ENCODE measurements around the gene LELP1. TPM values are rescaled to one million over a fixed set of nuclear protein-coding genes. Genes with fewer than 3 reads are reported as not detected.

LELP1 gene
- total and polyA plus RNA-seq, 2 donors (not counting 3 experiments of a cell fraction or from before 2014, with no cell fraction given) = not detected

DNA sequence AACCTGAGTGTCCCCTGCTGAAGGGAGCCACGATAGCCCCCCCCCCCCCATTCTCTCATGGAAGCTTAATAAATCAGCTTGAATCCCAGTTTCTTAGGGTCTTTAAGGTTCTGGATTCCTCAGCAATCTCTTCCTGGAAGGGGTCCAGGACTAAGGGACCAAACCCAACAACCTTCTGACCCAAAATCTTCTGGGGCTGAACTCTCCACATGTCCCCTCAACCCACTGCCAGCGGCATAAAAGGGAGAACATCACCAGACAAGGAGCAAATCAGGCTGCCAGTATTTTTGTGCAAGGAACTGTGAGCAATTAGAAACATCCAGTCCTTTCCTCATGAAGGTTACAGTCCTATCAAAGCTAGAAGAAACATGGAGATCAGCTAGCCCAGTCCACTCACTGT lies 43.6 kb downstream of the LELP1 start:
- H2AFZ ChIP-seq (ENCODE audit: low read depth, low read length) = no peak overlapping the region
- no peak overlapping the region for H3K4me2 ChIP-seq (ENCODE audit: insufficient read depth, low read length)
- H3K9ac ChIP-seq (replicated peaks; ENCODE audit: extremely low read depth, insufficient read depth, low read length) = no peak overlapping the region
- no peaks in the 10 kb centered on the region for H3K9me3 ChIP-seq (replicated peaks; ENCODE audit: control insufficient read depth, insufficient read depth, low read length)
- ChIA-PET CTCF (no interaction called here), POLR2A (no interaction called here)
- no peak for TF ChIP-seq EZH2 (IDR thresholded peaks at IDR 0.05; ENCODE audit: borderline replicate concordance, low read depth, low read length, severe bottlenecking)
- TF ChIP-seq POLR2AphosphoS5 (IDR thresholded peaks at IDR 0.05; ENCODE audit: insufficient read depth, low read depth, low read length) = no peak
- TF ChIP-seq, protein P1, sequence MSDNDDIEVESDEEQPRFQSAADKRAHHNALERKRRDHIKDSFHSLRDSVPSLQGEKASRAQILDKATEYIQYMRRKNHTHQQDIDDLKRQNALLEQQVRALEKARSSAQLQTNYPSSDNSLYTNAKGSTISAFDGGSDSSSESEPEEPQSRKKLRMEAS (IDR thresholded peaks at IDR 0.05; ENCODE audit: insufficient read depth, insufficient read length) = no peak
- no peak for TF ChIP-seq GATA2 (IDR thresholded peaks at IDR 0.05; ENCODE audit: insufficient read depth, insufficient read length, low read depth, low read length)
- TF ChIP-seq JUN (IDR thresholded peaks at IDR 0.05; ENCODE audit: borderline replicate concordance, insufficient read depth, insufficient read length, low read depth) = no peak
- TF ChIP-seq MYC (IDR thresholded peaks at IDR 0.05; ENCODE audit: low read depth, low read length) = no peak
- TF ChIP-seq, protein P2, sequence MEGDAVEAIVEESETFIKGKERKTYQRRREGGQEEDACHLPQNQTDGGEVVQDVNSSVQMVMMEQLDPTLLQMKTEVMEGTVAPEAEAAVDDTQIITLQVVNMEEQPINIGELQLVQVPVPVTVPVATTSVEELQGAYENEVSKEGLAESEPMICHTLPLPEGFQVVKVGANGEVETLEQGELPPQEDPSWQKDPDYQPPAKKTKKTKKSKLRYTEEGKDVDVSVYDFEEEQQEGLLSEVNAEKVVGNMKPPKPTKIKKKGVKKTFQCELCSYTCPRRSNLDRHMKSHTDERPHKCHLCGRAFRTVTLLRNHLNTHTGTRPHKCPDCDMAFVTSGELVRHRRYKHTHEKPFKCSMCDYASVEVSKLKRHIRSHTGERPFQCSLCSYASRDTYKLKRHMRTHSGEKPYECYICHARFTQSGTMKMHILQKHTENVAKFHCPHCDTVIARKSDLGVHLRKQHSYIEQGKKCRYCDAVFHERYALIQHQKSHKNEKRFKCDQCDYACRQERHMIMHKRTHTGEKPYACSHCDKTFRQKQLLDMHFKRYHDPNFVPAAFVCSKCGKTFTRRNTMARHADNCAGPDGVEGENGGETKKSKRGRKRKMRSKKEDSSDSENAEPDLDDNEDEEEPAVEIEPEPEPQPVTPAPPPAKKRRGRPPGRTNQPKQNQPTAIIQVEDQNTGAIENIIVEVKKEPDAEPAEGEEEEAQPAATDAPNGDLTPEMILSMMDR (IDR thresholded peaks at IDR 0.05; ENCODE audit: extremely low read depth in 1 of 2, insufficient read depth in 1 of 2, low read depth in 1 of 2, low read length in 2 of 2) = no peak
- TF ChIP-seq POLR2A (IDR thresholded peaks at IDR 0.05; ENCODE audit: low read depth, low read length) = no peak
- no peak for TF ChIP-seq FOS (IDR thresholded peaks at IDR 0.05; ENCODE audit: borderline replicate concordance, insufficient read depth, low read length)
- no peaks in the 10 kb centered on the region for H3K9me1 ChIP-seq (replicated peaks; ENCODE audit: control insufficient read depth, extremely low read depth, insufficient read depth, low read length)
- H3K36me3 ChIP-seq (ENCODE audit: control insufficient read depth in 2 of 2, extremely low read depth in 1 of 2, insufficient read depth in 2 of 2, low read length in 2 of 2) = no peaks in the 10 kb centered on the region
- no peaks in the 10 kb centered on the region for H3K27me3 ChIP-seq (ENCODE audit: control insufficient read depth in 2 of 2, insufficient read depth in 2 of 2, low read length in 2 of 2)
- dilution Hi-C loops (cut with MboI; ENCODE audit: extremely low pct_ligation_motif_present, low sequenced_read_pairs) (no loop called here), intact Hi-C loops (cut with micrococcal nuclease) (no loop called here)
- no TSS peak for BruUV-seq (replicated peaks)
- H3K79me2 ChIP-seq (ENCODE audit: control insufficient read depth, insufficient read depth, low read length) = no peaks in the 10 kb centered on the region
- DNase-seq (ENCODE audit: low read depth, low spot score) = no peak
- FAIRE-seq = no peak
- H4K20me1 ChIP-seq (replicated peaks; ENCODE audit: control insufficient read depth, extremely low read depth, insufficient read depth, low read length) = no peaks in the 10 kb centered on the region
- no peak overlapping the region for H3K27ac ChIP-seq (ENCODE audit: insufficient read depth, low read depth, low read length)
- no peaks in the 10 kb centered on the region for H3K4me1 ChIP-seq (ENCODE audit: control insufficient read depth, extremely low read depth, insufficient read depth, low read length)
- no peak overlapping the region for H3K4me3 ChIP-seq (replicated peaks in 1 of 3; ENCODE audit: insufficient read depth in 1 of 3, low read depth in 1 of 3, low read length in 3 of 3)

Measured in endothelial cell of umbilical vein (primary cell).